Iris pigment epithelial cell (primary cell): ENCODE measurements around the gene HSF2BP.
"Not testable (repeated sequence)": the region's sequence is repeated elsewhere in the genome, so short reads cannot be mapped to it uniquely, and the experiment has no call there.

Experiments
- DNase-seq: peaks from one replicate; pipeline ENCODE4 v3.0.0-alpha.2; 2011; ENCODE audit warnings: low read depth

HSF2BP gene

DNA sequence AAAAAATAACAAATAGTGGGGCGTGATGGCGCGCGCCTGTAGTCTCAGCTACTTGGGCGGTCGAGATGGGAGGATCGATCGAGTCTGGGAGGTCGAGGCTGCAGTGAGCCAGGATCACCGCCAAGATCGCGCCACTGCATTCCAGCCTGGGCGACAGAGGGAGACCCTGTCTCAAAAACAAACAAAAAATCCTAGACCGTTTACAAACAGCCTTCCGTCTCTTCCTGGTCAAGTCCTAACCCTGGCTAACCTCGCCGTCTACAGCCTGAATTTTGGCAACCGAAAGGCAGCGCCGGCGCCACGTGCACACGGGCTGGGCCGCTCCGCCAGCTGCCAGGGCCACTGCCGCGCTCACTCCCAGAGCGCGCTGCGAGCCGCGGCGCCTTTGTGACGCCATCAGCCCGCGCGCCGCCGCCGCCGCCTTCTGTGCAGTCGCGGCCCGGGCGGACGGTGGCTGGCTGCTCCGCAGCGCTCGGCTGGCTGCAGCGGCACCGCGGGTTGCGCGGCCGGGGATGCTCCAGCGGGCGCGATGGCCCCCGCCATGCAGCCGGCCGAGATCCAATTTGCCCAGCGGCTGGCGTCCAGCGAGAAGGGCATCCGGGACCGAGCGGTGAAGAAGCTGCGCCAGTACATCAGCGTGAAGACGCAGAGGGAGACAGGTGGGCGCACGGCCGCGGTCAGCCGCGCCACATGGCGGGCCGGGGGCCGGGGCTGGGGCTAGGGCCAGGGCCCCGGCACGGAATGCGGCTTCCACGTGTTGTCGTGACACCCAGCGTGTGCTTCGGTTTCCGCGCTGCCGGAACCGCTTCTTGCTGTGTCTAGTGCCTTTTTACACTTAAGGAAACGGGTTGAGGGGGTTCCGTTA lies at the start of gene HSF2BP, which contains the start of gene RRP1B:
Gene HSF2BP, minus strand, starts transcription at position 353 of the 865 bp plus-strand sequence. CDS start 1,392 bp downstream, outside the sequence.
Gene RRP1B, plus strand, starts transcription at position 425 of the 865 bp plus-strand sequence. Its CDS starts 105 bp downstream, at position 530.
- DNase-seq = peak; percentile 87

GRCh38 chr21:43708745-43709381 lies 49.6 kb upstream of the HSF2BP start:
- no peak for DNase-seq

DNA sequence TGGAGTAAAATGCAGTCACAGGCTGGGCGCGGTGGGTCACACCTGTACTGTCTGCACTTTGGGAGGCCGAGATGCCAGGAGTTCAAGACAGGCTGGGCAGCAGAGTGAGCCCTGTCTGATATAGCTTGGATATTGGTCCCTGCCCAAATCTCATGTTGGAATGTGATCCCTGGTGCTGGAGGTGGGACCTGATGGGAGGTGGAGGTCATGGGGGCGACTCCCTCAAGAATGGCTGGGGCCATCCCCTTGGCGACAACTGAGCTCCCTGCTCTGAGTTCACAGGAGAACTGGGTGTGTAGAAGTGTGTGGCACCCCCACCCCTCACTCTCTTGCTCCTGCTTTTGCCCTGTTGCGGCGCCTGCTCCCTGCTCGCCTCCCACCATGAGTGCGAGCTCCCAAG lies 48.2 kb upstream of the HSF2BP start:
- DNase-seq = no peak

- DNase-seq = peak; percentile 81
These were observed 44.0 kb upstream of the HSF2BP start for GRCh38 chr21:43703035-43703880.

- DNase-seq = peak; percentile 23
These were observed 43.4 kb upstream of the HSF2BP start for GRCh38 chr21:43702785-43703034.

GRCh38 chr21:43701936-43702784 lies 42.9 kb upstream of the HSF2BP start:
- DNase-seq = no peak

- no peak for DNase-seq
These were observed 40.8 kb upstream of the HSF2BP start for GRCh38 chr21:43699933-43700599.

GRCh38 chr21:43699492-43699777 lies 40.1 kb upstream of the HSF2BP start:
- DNase-seq = not testable (repeated sequence)

- peak; percentile 63 for DNase-seq
These were observed 38.7 kb upstream of the HSF2BP start for GRCh38 chr21:43697758-43698643.

DNA sequence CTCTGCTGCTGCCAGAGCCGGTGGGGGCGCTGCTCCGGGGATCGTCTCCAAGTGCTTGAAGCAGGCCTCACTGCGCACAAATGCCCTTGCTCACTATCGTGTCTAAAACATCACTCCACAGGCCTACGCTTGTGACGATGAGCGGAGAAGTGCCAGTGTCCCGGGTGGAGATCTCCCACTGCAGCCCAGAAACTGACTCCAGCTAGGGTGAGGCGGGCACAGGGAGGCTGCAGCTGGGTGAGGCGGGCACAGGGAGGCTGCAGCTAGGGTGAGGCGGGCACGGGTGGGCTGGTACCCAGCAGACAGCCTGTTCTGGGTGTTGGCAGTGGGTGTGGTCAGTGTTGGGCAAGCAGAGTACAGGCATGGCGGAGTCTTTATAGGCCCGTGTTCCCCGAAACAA lies 36.9 kb upstream of the HSF2BP start:
- DNase-seq = no peak

DNA sequence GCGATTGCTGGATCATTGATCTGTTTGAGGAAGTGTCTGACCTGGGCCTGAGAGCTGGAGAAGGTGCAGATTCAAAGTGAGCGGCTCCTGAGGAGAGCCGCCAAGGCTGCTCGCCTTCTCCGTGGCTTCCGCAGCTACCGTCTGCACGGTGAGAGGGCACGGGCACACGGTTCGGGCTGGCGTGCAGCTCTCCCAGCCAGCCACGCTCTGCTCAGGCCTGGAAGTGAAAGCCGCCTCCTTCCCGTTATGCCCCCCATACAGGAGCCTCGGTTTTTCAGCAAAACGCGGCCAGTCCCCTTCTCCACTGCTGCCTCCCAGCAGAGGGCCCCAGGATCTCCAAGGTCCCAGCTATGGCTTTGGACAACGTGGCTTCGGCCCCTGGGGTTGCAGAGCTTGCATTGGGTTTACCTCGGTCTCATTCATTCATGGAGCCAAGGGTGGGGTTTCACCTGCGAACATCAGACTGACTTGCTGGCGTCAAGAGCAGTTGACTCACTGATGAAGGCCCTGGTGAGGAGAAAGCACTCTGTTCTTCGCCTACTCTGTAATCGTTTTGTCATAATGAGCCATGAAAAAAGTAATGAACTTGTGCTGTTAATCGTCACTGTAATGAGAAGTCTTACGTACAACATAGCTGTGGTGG lies 35.3 kb upstream of the HSF2BP start:
- no peak for DNase-seq

DNA sequence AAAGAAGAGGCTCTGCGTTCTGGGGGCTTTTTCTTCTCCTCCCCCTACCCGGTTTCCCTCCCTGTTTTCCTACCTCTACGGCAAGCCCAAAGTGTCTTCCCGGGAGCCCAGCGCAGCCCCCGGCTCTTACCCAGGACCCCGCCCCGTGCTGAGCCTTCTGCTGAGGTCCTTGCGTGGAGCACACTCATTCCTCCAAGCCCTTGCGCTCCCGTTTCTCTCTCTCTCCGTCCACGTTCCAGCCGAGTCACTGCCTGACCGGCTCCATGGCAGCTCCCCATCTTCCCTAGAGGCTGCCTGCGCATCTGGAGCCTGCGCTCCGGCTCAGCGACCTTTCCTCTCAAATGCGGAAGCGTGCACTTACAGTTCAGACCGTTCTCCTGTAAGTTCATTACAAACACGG lies 34.7 kb upstream of the HSF2BP start:
- DNase-seq = no peak

GRCh38 chr21:43692949-43693348 lies 33.7 kb upstream of the HSF2BP start:
- DNase-seq = no peak

DNA sequence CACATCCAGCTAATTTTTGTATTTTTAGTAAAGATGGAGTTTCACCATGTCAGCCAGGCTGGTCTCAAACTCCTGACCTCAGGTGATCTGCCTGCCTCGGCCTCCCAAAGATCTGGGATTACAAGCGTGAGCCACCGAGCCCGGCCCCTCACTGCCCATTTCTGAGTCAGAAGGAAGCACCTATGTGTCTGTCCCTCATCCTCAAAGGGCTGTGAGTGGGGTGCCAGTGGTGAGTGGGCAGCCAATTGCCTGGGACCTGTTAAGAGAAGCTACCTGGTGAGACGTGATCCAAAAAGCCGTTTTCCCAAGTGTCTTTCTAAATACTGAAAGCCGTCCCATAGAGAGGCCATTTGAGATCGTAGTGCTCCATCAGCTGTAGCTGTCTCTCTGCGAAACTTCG lies 32.5 kb upstream of the HSF2BP start:
- no peak for DNase-seq

GRCh38 chr21:43691086-43691795 lies 32.0 kb upstream of the HSF2BP start:
- DNase-seq = no peak

GRCh38 chr21:43690346-43690745 lies 31.1 kb upstream of the HSF2BP start:
- DNase-seq = no peak

DNA sequence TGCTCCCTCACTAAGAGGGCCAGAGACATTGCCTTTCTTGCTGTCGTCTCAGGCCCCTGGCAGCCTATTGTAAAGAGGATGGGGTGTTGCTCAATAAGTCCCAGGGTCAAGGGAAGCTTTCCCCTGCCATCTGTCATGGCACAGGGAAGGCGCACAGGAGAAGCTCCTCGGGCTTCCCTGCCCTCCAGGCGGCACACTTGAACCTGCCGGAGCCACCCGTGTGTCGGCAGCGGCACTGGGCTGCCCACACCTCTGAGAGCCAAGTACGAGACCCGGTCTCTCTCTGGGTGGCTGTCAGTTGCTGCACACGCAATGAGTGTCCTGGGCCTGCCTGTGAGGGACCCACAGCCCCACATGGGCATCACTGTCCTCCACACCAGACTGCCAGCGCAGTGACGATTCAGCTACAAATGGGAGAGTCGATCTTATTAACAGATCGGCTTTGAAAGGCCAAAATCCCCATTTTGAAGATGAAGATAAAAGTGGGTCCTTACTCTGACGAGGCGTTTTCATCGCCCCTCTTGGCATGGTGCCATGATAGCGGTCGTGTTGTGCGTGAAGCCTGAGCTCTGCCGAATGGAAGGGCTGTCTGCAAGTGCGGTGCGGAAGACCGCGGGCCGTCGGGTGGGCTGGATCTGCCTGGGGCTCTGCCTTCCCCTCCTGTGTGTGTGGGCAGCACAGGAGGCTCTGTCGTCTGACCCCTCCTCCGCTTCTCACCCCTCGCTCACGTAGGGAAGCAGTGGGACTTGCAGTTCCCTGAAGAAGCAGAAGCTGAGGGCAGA lies 30.5 kb upstream of the HSF2BP start:
- DNase-seq = no peak

DNA sequence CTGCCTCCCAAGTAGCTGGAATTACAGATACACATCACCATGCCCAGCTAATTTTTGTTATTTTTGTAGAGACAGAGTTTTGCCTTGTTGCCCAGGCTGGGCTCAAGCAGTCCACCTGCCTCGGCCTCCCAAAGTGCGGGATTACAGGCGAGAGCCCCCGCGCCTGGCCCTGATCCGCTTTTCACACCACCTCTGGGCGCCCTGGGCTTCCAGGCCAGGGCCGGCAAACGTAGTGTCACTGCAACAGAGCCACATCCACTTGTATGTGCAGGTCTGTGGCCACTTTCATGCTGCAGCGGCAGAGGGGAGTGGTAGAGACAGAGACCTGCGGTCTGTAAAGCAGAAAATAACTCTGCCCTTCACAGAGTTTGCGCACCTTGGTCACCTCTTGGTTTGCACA lies 29.6 kb upstream of the HSF2BP start:
- DNase-seq = no peak
